ENCODE results near the gene REEP1.

Gene REEP1

DNA sequence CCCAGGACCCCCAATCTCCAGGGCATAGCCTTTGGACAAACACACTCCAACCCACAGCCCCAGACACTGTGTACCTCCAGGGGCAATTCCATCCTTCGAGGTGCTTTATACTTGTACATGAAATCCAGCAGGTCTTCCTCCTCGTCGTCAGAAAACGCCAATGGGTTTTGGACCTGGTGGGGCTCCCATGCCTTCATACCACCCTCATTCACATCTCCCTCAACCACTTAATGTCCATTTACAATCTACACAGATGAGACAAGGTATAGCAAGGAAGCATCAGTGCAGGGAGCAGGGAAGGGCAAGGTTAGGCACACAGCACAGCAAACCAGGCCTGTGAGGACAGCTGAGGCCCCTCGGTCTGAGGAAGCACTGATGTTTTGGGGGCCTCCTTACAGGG, 117.5 kb downstream of the REEP1 start:
- no peak overlapping the region for H3K4me3 ChIP-seq (ENCODE audit: control insufficient read depth, low read depth, low read length)
- no peak for DNase-seq (ENCODE audit: low read depth)
- TF ChIP-seq, protein P1, sequence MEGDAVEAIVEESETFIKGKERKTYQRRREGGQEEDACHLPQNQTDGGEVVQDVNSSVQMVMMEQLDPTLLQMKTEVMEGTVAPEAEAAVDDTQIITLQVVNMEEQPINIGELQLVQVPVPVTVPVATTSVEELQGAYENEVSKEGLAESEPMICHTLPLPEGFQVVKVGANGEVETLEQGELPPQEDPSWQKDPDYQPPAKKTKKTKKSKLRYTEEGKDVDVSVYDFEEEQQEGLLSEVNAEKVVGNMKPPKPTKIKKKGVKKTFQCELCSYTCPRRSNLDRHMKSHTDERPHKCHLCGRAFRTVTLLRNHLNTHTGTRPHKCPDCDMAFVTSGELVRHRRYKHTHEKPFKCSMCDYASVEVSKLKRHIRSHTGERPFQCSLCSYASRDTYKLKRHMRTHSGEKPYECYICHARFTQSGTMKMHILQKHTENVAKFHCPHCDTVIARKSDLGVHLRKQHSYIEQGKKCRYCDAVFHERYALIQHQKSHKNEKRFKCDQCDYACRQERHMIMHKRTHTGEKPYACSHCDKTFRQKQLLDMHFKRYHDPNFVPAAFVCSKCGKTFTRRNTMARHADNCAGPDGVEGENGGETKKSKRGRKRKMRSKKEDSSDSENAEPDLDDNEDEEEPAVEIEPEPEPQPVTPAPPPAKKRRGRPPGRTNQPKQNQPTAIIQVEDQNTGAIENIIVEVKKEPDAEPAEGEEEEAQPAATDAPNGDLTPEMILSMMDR (conservative IDR thresholded peaks at IDR 0.05; ENCODE audit: control insufficient read depth, insufficient read depth, low read depth, low read length), result no peak

DNA sequence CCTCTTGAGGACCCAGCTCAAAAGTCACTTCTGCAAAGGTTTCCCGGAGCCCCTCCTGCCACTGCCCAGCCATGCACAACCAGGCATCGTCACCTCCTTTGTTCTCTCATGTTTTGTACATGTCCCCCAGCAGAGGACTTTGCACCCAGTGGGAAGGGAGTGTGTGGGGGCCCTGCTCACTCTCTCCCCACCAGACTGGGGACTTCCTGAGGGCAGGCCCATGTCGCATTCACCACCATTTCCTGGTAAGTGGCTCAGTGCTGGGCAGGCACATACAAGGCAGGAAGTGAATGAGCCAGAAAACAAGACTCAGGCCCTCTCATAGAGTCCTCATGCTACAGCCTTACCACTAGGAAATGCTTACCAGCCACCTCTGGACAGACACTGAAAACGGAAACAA, 119.3 kb downstream of the REEP1 start:
- no peak for DNase-seq (ENCODE audit: low read depth)
- no peak overlapping the region for H3K4me3 ChIP-seq (ENCODE audit: control insufficient read depth, low read depth, low read length)
- TF ChIP-seq, protein P1 (conservative IDR thresholded peaks at IDR 0.05; ENCODE audit: control insufficient read depth, insufficient read depth, low read depth, low read length), result no peak

DNA sequence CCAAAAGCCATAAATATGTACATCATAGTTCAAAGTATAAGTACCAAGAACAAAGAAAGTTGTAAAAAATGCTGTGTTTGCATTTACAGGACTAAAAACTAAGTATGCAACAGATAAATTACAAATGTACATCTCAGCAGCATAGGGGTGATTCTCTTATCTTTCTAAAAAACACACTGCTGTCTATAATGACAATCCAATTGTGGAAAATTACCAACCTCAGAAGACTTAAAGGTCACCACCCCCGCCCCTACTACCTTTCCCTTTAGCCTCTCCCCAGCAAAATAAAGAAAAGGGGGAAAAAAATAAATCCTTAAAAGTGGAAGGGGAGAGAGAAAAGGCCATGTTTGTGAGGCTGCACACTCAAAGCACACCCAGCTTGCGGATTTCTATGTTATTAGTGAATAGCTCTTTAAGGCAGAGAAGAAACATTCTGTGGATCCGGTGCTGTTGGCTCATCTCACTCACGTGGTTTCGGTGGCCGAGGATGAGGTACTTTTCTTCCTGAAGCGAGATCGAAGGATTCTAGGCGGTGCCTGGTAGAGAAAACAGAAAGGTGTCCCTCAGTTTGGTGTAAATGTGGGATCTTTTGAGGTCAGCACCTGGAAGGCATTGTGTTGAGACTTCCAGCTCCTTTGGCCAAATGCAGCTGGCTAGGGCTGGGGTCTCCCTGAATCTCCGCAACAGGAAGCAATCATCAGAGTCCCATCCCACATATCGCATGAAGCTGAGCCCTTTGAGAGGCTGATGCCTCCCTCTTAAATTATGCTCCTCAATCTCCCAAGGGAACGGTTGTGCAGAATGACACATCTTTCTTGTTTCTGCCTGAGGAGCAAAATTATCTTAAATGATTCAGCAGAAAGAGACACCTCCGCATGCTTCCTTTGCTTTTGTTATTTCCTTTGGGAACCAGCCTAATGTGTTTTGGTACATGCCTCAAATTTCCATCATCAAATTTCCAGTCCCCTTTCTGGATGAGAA, 120.6 kb downstream of the REEP1 start:
- TF ChIP-seq, protein P1 (conservative IDR thresholded peaks at IDR 0.05; ENCODE audit: control insufficient read depth, insufficient read depth, low read depth, low read length), result no peak
- H3K4me3 ChIP-seq (ENCODE audit: control insufficient read depth, low read depth, low read length), result peak overlapping the region; percentile 29
- peak; percentile 80 for DNase-seq (ENCODE audit: low read depth)

DNA sequence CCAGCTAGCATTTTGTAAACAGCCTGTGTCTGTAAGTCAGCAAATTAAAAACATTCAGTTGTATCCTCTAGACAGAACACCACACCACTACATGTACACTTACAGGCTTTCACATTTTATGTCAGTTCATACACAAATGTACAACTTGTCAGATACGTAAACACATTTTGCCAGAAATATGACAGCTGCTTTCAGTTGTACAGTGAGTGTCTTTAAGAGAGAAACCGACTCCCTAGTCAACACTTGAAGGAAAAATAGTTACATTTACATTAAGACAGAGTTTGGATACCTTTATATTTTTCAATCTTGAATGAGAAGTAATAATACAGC, 123.0 kb downstream of the REEP1 start:
- DNase-seq (ENCODE audit: low read depth), result no peak
- no peak overlapping the region for H3K4me3 ChIP-seq (ENCODE audit: control insufficient read depth, low read depth, low read length)
- TF ChIP-seq, protein P1 (conservative IDR thresholded peaks at IDR 0.05; ENCODE audit: control insufficient read depth, insufficient read depth, low read depth, low read length), result no peak

DNA sequence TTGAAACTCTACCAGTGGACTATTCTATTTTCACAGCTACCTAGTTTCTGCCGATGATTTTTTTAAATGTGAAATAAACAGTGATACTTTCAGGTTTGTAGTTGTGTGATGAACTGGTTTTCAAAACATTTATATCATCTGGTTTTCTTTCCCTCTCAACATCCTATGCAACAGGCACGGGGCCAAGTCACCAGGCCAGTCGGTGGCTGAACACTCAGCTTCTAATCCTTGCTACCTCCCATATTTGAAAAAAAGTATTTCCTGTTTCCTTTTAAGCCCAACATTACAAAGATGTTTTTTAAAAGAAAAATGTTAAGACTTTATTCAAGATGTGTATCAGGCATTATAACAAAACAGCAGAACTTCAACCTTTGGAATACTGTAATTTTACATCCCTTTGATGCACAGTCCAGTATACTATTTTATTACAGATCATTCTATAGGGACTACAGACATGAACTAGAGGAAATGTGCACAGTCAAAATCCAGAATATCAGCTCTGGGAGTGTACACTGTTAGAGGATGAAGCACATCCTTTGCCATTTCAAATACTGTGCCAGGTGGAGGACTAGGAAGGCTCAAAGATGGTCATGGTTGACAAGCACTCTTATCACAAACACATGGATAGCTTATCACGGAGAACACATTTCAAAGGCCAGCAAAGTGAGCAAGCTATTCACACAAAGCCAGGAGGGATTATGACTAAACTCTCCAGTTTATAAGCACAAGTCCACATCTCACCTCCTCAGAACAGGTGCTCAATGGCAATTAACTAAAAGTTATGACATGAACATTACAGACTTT, 123.5 kb downstream of the REEP1 start:
- no peak overlapping the region for H3K4me3 ChIP-seq (ENCODE audit: control insufficient read depth, low read depth, low read length)
- no peak for DNase-seq (ENCODE audit: low read depth)
- TF ChIP-seq, protein P1 (conservative IDR thresholded peaks at IDR 0.05; ENCODE audit: control insufficient read depth, insufficient read depth, low read depth, low read length), result no peak

DNA sequence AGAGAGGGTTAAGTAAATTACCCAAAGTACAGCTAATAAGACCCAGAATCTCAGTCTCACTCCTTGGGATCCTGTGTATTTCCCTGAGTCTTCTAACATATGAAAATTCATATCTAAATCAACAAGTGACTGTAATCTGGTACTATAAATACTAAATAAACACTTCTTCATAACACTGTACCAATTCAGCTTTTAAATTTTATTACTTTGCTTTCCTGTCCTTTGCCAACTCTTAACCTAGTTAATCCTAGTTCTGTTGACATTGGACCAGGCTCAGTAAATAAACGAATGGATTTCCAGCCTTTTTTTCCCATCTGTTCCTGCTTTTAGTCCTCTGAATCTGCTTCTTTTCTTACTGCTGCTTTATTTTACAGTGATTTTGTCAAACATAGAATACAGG, 124.4 kb downstream of the REEP1 start:
- TF ChIP-seq, protein P1 (conservative IDR thresholded peaks at IDR 0.05; ENCODE audit: control insufficient read depth, insufficient read depth, low read depth, low read length), result no peak
- DNase-seq (ENCODE audit: low read depth), result no peak
- no peak overlapping the region for H3K4me3 ChIP-seq (ENCODE audit: control insufficient read depth, low read depth, low read length)
